Neural cell (in vitro differentiated cells): Measurements from ENCODE around the gene PPP2R1A.

Experiments
- EP300 ChIP-seq: fragments of 450-650 bp; conservative IDR thresholded peaks from 2 replicates; pipeline ENCODE4 v1.6.1; 2014; ENCODE audit warnings: antibody characterized with exemption, mild to moderate bottlenecking, moderate library complexity; ENCODE audit not compliant: poor library complexity, severe bottlenecking
- EZH2 ChIP-seq: fragments of 200-600, 300-800 bp; shearing (Covaris generic), sonication (generic); IDR thresholded peaks from 2 replicates; pipeline ENCODE4 v1.6.1; 2014; ENCODE audit warnings: antibody characterized with exemption, low read length, borderline replicate concordance, mild to moderate bottlenecking; ENCODE audit not compliant: insufficient read depth, poor library complexity, severe bottlenecking
- MXI1 ChIP-seq: fragments of 450-650 bp; conservative IDR thresholded peaks from 2 replicates; pipeline ENCODE4 v1.6.1; 2014; ENCODE audit warnings: antibody characterized with exemption, mild to moderate bottlenecking; ENCODE audit not compliant: poor library complexity, severe bottlenecking
- POLR2AphosphoS5 ChIP-seq: IDR thresholded peaks from 2 replicates; pipeline ENCODE4 v1.6.1; 2012
- SMC3 ChIP-seq: fragments of 450-650 bp; conservative IDR thresholded peaks from 2 replicates; pipeline ENCODE4 v1.6.1; 2014; ENCODE audit warnings: antibody characterized with exemption, mild to moderate bottlenecking, moderate library complexity; ENCODE audit not compliant: poor library complexity
- TAF1 ChIP-seq: IDR thresholded peaks from 2 replicates; pipeline ENCODE4 v1.6.1; 2012; ENCODE audit warnings: low read depth
- TF ChIP-seq, protein P1 (sequence below): fragments of 450-650 bp; IDR thresholded peaks from 2 replicates; pipeline ENCODE4 v1.5.1; 2014; ENCODE audit warnings: antibody characterized with exemption, mild to moderate bottlenecking, moderate library complexity; ENCODE audit not compliant: poor library complexity, severe bottlenecking

DNA sequence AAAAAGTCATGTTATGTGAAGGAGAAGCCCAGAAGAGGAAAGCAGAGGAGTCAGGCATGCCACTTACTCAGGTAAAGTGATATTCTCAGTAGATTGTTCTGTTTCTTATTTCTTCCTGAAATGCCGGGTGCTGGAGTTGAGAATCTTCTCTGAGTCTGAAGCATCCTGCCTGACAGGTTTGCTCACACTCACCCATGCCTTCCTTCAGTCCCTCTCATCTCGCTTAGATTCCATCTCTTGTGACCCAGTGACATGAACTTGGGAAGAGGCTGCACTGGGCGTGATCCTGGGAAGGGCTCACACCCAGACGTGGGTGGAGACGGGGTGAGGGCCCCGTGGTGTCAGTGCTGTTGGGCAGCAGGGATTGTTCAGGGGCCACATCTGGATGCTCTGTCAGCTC lies 87.6 kb downstream of the PPP2R1A start:
- TF ChIP-seq POLR2AphosphoS5 (no peak), TAF1 (no peak), SMC3 (no peak), EZH2 (no peak), EP300 (no peak), MXI1 (no peak)
- TF ChIP-seq, protein P1, sequence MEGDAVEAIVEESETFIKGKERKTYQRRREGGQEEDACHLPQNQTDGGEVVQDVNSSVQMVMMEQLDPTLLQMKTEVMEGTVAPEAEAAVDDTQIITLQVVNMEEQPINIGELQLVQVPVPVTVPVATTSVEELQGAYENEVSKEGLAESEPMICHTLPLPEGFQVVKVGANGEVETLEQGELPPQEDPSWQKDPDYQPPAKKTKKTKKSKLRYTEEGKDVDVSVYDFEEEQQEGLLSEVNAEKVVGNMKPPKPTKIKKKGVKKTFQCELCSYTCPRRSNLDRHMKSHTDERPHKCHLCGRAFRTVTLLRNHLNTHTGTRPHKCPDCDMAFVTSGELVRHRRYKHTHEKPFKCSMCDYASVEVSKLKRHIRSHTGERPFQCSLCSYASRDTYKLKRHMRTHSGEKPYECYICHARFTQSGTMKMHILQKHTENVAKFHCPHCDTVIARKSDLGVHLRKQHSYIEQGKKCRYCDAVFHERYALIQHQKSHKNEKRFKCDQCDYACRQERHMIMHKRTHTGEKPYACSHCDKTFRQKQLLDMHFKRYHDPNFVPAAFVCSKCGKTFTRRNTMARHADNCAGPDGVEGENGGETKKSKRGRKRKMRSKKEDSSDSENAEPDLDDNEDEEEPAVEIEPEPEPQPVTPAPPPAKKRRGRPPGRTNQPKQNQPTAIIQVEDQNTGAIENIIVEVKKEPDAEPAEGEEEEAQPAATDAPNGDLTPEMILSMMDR = no peak
